ENCODE results near the gene TSHR. TPM values are rescaled to one million over a fixed set of nuclear protein-coding genes. Genes with fewer than 3 reads are reported as not detected.

TSHR gene
- total and polyA plus RNA-seq, 2 of the 13 experiments (the other 11 are each of a cell fraction or from before 2014, with no cell fraction given) = not detected

- H3K4me3 ChIP-seq (replicated peaks in 1 of 3; ENCODE audit: insufficient read depth in 1 of 3, low read depth in 2 of 3, low read length in 3 of 3) = no peak overlapping the region; a peak in 1 of 6 replicates
- H2AFZ ChIP-seq (ENCODE audit: low read length) = no peak overlapping the region
- peaks cover 45% of the 10 kb centered on the region for H3K4me1 ChIP-seq (ENCODE audit: insufficient read depth, low read length)
- ChIA-PET CTCF (ENCODE audit: low intra/inter-chr PET ratio, low total read pairs) (interaction anchor here (1.2 to 2.5 kb wide), 2 partner anchors 168 to 177 kb away, joined by 3 to 18 read pairs; no protein-coding TSS in a partner anchor), POLR2A (interaction anchor here (2.2 to 2.4 kb wide), 2 partner anchors 57 to 168 kb away, joined by 6 to 8 read pairs; partner anchors contain the start of gene GTF2A1)
- H3K9me3 ChIP-seq (ENCODE audit: low read length) = no peaks in the 10 kb centered on the region
- 0% methylated on average over 1 of the region's 1 CpG for WGBS (ENCODE audit: low lambda C conversion rate)
- FAIRE-seq (peak; percentile 95), ATAC-seq (peak; percentile 94), DNase-seq (ENCODE audit: low spot score) (peak; percentile 78)
- H4K20me1 ChIP-seq (ENCODE audit: insufficient read depth, low read length) = no peaks in the 10 kb centered on the region
- intact Hi-C loops (cut with micrococcal nuclease; ENCODE audit: unreplicated experiment) (loop anchor here (1.0 to 5.0 kb wide), 3 partner anchors 55 to 168 kb away; no protein-coding TSS in a partner anchor), in situ Hi-C loops (cut with HindIII; ENCODE audit: extremely low pct_ligation_motif_present, low pct_unique_long_range_greater_than_20kb) (no loop called here)
- no peak overlapping the region for H3K9ac ChIP-seq (ENCODE audit: insufficient read depth, low read depth, low read length)
- H3K36me3 ChIP-seq (replicated peaks in 1 of 2; ENCODE audit: control insufficient read depth in 1 of 2, insufficient read depth in 2 of 2, low read length in 2 of 2) = no peaks in the 10 kb centered on the region
- H3K79me2 ChIP-seq (ENCODE audit: insufficient read depth, low read length) = no peaks in the 10 kb centered on the region
- no peak overlapping the region for H3K27ac ChIP-seq (ENCODE audit: extremely low read length, insufficient read depth, low read length)
- no peaks in the 10 kb centered on the region for H3K27me3 ChIP-seq (ENCODE audit: control insufficient read depth in 1 of 2, insufficient read depth in 2 of 2, low read length in 2 of 2)
- peak overlapping the region; percentile 77 for H3K4me2 ChIP-seq (ENCODE audit: low read depth, low read length)
- no TSS peak for BruUV-seq (replicated peaks)
- TF ChIP-seq ZNF552 (CRISPR knock-in tag; IDR thresholded peaks at IDR 0.05; ENCODE audit: borderline replicate concordance) (no peak), YEATS2 (CRISPR knock-in tag; IDR thresholded peaks at IDR 0.05; ENCODE audit: borderline replicate concordance) (0 out of 2 replicates have a peak, but pooled peaks have one; percentile 18), XRCC5 (optimal IDR thresholded peaks at IDR 0.05; ENCODE audit: low read length) (peak; percentile 71), HNRNPUL1 (IDR thresholded peaks at IDR 0.05; ENCODE audit: low read depth, low read length) (no peak), HOXA5 (CRISPR knock-in tag; IDR thresholded peaks at IDR 0.05) (no peak), ZBTB25 (CRISPR knock-in tag; IDR thresholded peaks at IDR 0.05) (0 out of 2 replicates have a peak, but pooled peaks have one; percentile 41), ZNF292 (CRISPR knock-in tag; IDR thresholded peaks at IDR 0.05; ENCODE audit: borderline replicate concordance, low read depth) (0 out of 2 replicates have a peak, but pooled peaks have one; percentile 34), SAP130 (CRISPR knock-in tag; IDR thresholded peaks at IDR 0.05; ENCODE audit: low read depth) (peak; percentile 61), HMG20A (CRISPR knock-in tag; IDR thresholded peaks at IDR 0.05; ENCODE audit: borderline replicate concordance) (0 out of 2 replicates have a peak, but pooled peaks have one; percentile 10), FOXA3 (CRISPR knock-in tag; IDR thresholded peaks at IDR 0.05) (0 out of 2 replicates have a peak, but pooled peaks have one; percentile 30), RELA (CRISPR knock-in tag; IDR thresholded peaks at IDR 0.05) (no peak), TGIF2 (CRISPR knock-in tag; IDR thresholded peaks at IDR 0.05) (peak; percentile 23; the same call in 1 of the 2 replicates), ATF4 (CRISPR knock-in tag; IDR thresholded peaks at IDR 0.05) (peak in 1 of 2 experiments; percentile 42; a peak in 1 of 4 replicates), JUND (CRISPR knock-in tag; IDR thresholded peaks at IDR 0.05) (peak; percentile 22; the same call in 1 of the 2 replicates)
- TF ChIP-seq, protein P1, sequence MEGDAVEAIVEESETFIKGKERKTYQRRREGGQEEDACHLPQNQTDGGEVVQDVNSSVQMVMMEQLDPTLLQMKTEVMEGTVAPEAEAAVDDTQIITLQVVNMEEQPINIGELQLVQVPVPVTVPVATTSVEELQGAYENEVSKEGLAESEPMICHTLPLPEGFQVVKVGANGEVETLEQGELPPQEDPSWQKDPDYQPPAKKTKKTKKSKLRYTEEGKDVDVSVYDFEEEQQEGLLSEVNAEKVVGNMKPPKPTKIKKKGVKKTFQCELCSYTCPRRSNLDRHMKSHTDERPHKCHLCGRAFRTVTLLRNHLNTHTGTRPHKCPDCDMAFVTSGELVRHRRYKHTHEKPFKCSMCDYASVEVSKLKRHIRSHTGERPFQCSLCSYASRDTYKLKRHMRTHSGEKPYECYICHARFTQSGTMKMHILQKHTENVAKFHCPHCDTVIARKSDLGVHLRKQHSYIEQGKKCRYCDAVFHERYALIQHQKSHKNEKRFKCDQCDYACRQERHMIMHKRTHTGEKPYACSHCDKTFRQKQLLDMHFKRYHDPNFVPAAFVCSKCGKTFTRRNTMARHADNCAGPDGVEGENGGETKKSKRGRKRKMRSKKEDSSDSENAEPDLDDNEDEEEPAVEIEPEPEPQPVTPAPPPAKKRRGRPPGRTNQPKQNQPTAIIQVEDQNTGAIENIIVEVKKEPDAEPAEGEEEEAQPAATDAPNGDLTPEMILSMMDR (CRISPR knock-in tag; IDR thresholded peaks at IDR 0.05) = peak; percentile 90
- TF ChIP-seq, protein P2, sequence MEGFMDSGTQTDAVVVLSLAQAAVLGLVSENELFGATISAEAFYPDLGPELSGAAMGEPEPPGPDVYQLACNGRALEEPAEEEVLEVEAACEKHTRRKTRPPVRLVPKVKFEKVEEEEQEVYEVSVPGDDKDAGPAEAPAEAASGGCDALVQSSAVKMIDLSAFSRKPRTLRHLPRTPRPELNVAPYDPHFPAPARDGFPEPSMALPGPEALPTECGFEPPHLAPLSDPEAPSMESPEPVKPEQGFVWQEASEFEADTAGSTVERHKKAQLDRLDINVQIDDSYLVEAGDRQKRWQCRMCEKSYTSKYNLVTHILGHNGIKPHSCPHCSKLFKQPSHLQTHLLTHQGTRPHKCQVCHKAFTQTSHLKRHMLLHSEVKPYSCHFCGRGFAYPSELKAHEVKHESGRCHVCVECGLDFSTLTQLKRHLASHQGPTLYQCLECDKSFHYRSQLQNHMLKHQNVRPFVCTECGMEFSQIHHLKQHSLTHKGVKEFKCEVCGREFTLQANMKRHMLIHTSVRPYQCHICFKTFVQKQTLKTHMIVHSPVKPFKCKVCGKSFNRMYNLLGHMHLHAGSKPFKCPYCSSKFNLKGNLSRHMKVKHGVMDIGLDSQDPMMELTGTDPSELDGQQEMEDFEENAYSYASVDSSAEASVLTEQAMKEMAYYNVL (CRISPR knock-in tag; IDR thresholded peaks at IDR 0.05; ENCODE audit: borderline replicate concordance) = 0 out of 2 replicates have a peak, but pooled peaks have one; percentile 42
Observed at GRCh38 chr14:81164167-81164774, 208.8 kb downstream of the TSHR start.

Data from HepG2 (cell line).